Measurements from ENCODE around the gene GRID1. TPM values are rescaled to one million over a fixed set of nuclear protein-coding genes. Genes with fewer than 3 reads are reported as not detected.

GRID1 gene
- total and polyA plus RNA-seq, 8 donors, result 0.31 to 8.5 (median 1.0) TPM; not detected in 1

- H3K4me3 ChIP-seq, result no peak overlapping the region
- H3K4me1 ChIP-seq, result no peaks in the 10 kb centered on the region
- H3K9me3 ChIP-seq, result peaks cover 0 to 3% (median 0%) of the 10 kb centered on the region in 4 donors
- H3K27ac ChIP-seq, result no peak overlapping the region
- WGBS, 5 donors, result 74 to 90% (median 83%) methylated on average over 4 of the region's 4 CpGs
- no peaks in the 10 kb centered on the region for H3K27me3 ChIP-seq
- no peak for DNase-seq
- TF ChIP-seq EP300 (IDR thresholded peaks at IDR 0.05), result no peak
- no peak for TF ChIP-seq POLR2AphosphoS5 (IDR thresholded peaks at IDR 0.05)
- TF ChIP-seq CTCF (IDR thresholded peaks at IDR 0.05), result no peak
- TF ChIP-seq POLR2A (IDR thresholded peaks at IDR 0.05), result no peak
- intact Hi-C loops (cut with DNase I; ENCODE audit: low total_unique reads), result no loop called here
- H3K36me3 ChIP-seq, result no peaks in the 10 kb centered on the region
Measured at GRCh38 chr10:85901599-85901998, 465.0 kb downstream of the GRID1 start.

GRCh38 chr10:85900487-85900886 lies 466.1 kb downstream of the GRID1 start:
- Histone ChIP-seq H3K27me3 (no peaks in the 10 kb centered on the region), H3K36me3 (no peaks in the 10 kb centered on the region), H3K27ac (no peak overlapping the region), H3K9me3 (peaks cover 0 to 3% (median 0%) of the 10 kb centered on the region in 4 donors), H3K4me1 (no peaks in the 10 kb centered on the region), H3K4me3 (no peak overlapping the region)
- intact Hi-C loops (cut with DNase I; ENCODE audit: low total_unique reads), result no loop called here
- DNase-seq, result no peak
- WGBS, 5 donors, result 58 to 86% (median 84%) methylated on average over 2 of the region's 2 CpGs
- TF ChIP-seq CTCF (IDR thresholded peaks at IDR 0.05) (no peak), POLR2A (IDR thresholded peaks at IDR 0.05) (no peak), POLR2AphosphoS5 (IDR thresholded peaks at IDR 0.05) (no peak), EP300 (IDR thresholded peaks at IDR 0.05) (no peak)

- H3K4me3 ChIP-seq, result no peak overlapping the region
- TF ChIP-seq CTCF (IDR thresholded peaks at IDR 0.05) (no peak), EP300 (IDR thresholded peaks at IDR 0.05) (no peak), POLR2AphosphoS5 (IDR thresholded peaks at IDR 0.05) (no peak), POLR2A (IDR thresholded peaks at IDR 0.05) (no peak)
- H3K27me3 ChIP-seq, result no peaks in the 10 kb centered on the region
- H3K9me3 ChIP-seq, result peaks cover 0 to 3% (median 0%) of the 10 kb centered on the region in 4 donors
- H3K36me3 ChIP-seq, result no peaks in the 10 kb centered on the region
- intact Hi-C loops (cut with DNase I; ENCODE audit: low total_unique reads), result no loop called here
- H3K27ac ChIP-seq, result no peak overlapping the region
- no peaks in the 10 kb centered on the region for H3K4me1 ChIP-seq
- DNase-seq, result no peak
- WGBS, 5 donors, result 86 to 93% (median 90%) methylated on average over 6 of the region's 6 CpGs
Measured at GRCh38 chr10:85900061-85900460, 466.5 kb downstream of the GRID1 start.

GRCh38 chr10:85891472-85891871 lies 475.1 kb downstream of the GRID1 start:
- H3K9me3 ChIP-seq, result no peaks in the 10 kb centered on the region
- H3K4me1 ChIP-seq, result no peaks in the 10 kb centered on the region
- no peak overlapping the region for H3K4me3 ChIP-seq
- H3K27ac ChIP-seq, result no peak overlapping the region
- no peak for TF ChIP-seq CTCF (IDR thresholded peaks at IDR 0.05)
- no peak for TF ChIP-seq EP300 (IDR thresholded peaks at IDR 0.05)
- TF ChIP-seq POLR2A (IDR thresholded peaks at IDR 0.05), result no peak
- TF ChIP-seq POLR2AphosphoS5 (IDR thresholded peaks at IDR 0.05), result no peak
- intact Hi-C loops (cut with DNase I; ENCODE audit: low total_unique reads), result no loop called here
- no peak for DNase-seq
- no peaks in the 10 kb centered on the region for H3K27me3 ChIP-seq
- no peaks in the 10 kb centered on the region for H3K36me3 ChIP-seq
